ENCODE results near the gene LRRC75A.

DNA sequence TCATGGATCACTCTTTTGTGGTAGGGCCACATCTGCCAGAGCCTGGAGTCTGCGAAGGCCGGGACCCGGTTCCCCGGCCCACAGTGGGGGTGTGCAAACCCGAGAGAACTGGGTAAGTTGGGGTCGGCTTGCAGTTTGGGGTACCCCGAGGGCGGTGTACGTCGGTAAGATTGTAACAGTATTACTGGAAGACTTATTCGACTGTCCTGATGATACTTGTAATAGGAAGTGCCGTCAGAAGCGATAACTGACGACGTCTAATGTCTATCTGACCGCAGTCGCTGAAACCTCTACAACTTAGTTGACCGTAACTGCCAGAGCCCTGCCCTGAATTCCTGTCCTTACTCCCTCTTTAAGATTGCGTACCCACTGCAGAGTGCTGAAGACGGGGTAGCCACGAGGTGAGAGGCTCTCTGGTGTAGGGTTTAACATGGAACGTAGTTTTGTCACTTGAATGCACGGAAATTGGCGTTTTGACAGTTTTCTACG is 52.6 kb downstream of the LRRC75A start:
- TF ChIP-seq CTCF (IDR thresholded peaks at IDR 0.05; ENCODE audit: poor library complexity) (no peak), EZH2phosphoT487 (IDR thresholded peaks at IDR 0.05; ENCODE audit: low read depth, severe bottlenecking, unreplicated experiment) (no peak)
